Astrocyte (in vitro differentiated cells and primary cell): ENCODE data around the gene ABCC10.

Source experiments
- EZH2 ChIP-seq: IDR thresholded peaks from 2 replicates; pipeline ENCODE4 v1.6.1; 2012; ENCODE audit warnings: mild to moderate bottlenecking, low read length, inconsistent platforms; ENCODE audit not compliant: insufficient read depth
- TF ChIP-seq, protein P1 (sequence below): IDR thresholded peaks from 2 replicates; pipeline ENCODE4 v1.5.1; 2011; ENCODE audit warnings: low read depth, mild to moderate bottlenecking, inconsistent platforms, low read length, moderate library complexity; ENCODE audit not compliant: insufficient read depth

DNA sequence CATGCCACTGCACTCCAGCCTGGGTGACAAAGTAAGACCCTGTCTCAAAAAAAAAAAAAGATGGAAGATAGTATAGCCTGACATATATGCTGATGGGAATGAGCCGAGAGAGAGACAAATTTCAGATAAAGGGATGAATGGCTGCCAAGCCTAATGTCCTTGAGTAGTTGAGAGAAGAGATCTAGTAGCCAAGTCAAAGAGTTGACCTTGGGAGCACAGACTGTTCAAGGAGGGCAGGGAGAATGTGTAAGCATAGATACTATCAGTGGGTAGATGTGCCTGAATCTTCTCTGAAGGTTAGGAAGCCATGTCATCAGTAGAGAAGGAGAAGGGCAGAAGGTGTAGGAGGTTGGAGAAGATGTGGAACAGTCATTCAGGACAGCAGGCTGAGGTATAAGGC is 20.0 kb upstream of the ABCC10 start:
- TF ChIP-seq, protein P1, sequence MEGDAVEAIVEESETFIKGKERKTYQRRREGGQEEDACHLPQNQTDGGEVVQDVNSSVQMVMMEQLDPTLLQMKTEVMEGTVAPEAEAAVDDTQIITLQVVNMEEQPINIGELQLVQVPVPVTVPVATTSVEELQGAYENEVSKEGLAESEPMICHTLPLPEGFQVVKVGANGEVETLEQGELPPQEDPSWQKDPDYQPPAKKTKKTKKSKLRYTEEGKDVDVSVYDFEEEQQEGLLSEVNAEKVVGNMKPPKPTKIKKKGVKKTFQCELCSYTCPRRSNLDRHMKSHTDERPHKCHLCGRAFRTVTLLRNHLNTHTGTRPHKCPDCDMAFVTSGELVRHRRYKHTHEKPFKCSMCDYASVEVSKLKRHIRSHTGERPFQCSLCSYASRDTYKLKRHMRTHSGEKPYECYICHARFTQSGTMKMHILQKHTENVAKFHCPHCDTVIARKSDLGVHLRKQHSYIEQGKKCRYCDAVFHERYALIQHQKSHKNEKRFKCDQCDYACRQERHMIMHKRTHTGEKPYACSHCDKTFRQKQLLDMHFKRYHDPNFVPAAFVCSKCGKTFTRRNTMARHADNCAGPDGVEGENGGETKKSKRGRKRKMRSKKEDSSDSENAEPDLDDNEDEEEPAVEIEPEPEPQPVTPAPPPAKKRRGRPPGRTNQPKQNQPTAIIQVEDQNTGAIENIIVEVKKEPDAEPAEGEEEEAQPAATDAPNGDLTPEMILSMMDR, result no peak
- no peak for TF ChIP-seq EZH2
